A549 (cell line): ENCODE measurements around the gene ZNF134. TPM values are rescaled to one million over a fixed set of nuclear protein-coding genes. Genes with fewer than 3 reads are reported as not detected.

Source experiments
- ATAC-seq, 2 experiments: fragments of 200-7000 bp in 1 of 2; fragments of >200 bp in 1 of 2; cut with Nextera tagmentation in 1 of 2; cut with Tn5 transposase in 1 of 2; 3 replicates each; pipeline versions ENCODE4 v1.8.0 to v1.9.1; 2018 to 2020; ENCODE audit warnings: mild to moderate bottlenecking in 1 of 2, moderate library complexity in 1 of 2
- CTCF ChIA-PET: fragments of 300-600 bp; sonication (Branson Sonifier 250); formaldehyde crosslinking; extraction: SDS; loops from one replicate; lab custom pipeline; 2021; ENCODE audit warnings: antibody characterized with exemption, inconsistent platforms; lab: Yijun Ruan, JAX
- POLR2A ChIA-PET: fragments of 350-600 bp; formaldehyde crosslinking; extraction: SDS; loops from one replicate; lab custom pipeline; 2021; ENCODE audit warnings: antibody characterized with exemption, inconsistent platforms; lab: Yijun Ruan, JAX
- DNase-seq, 2 experiments: peaks; one replicate each; pipeline versions ENCODE4 v3.0.0 to v3.0.0-alpha.2; 2011 to 2016; ENCODE audit warnings: low read depth in 1 of 2, low spot score in 1 of 2
- FAIRE-seq: peaks from 2 replicates; lab custom pipeline; 2011; peaks lifted over from hg19 to GRCh38; lab: Jason Lieb, UNC
- H3K27ac ChIP-seq, 2 experiments: fragments of >200 bp; sonication (Bioruptor Twin); formaldehyde crosslinking; 3 replicates each; pipeline ENCODE4 v1.5.1; 2016 to 2017
- H3K4me1 ChIP-seq: fragments of >200 bp; sonication (Bioruptor Twin); formaldehyde crosslinking; 3 replicates; pipeline ENCODE4 v1.6.1; 2016
- H3K4me2 ChIP-seq: fragments of >200 bp; sonication (Bioruptor Twin); formaldehyde crosslinking; 3 replicates; pipeline ENCODE4 v1.6.1; 2016
- H3K4me3 ChIP-seq: fragments of >200 bp; sonication (Bioruptor Twin); formaldehyde crosslinking; 3 replicates; pipeline ENCODE4 v1.5.1; 2016
- H3K9me3 ChIP-seq: fragments of >200 bp; sonication (Bioruptor Twin); formaldehyde crosslinking; 3 replicates; pipeline ENCODE4 v1.6.1; 2016
- EHF ChIP-seq: fragments of 250-450 bp; sonication (Bioruptor Pico); IDR thresholded peaks from 2 replicates; pipeline ENCODE4 v1.5.0; 2020; ENCODE audit warnings: mild to moderate bottlenecking
- EP300 ChIP-seq, 2 experiments: fragments of >200 bp; sonication (Bioruptor Twin); formaldehyde crosslinking; IDR thresholded peaks; 2 replicates in 1 of 2; 3 replicates in 1 of 2; pipeline ENCODE4 v1.6.1; 2016 to 2017
- FOXS1 ChIP-seq: fragments of 250-450 bp; sonication (Bioruptor Pico); IDR thresholded peaks from 2 replicates; pipeline ENCODE4 v1.5.0; 2020; ENCODE audit warnings: mild to moderate bottlenecking, moderate library complexity
- JUNB ChIP-seq: fragments of >200 bp; sonication (Bioruptor Twin); formaldehyde crosslinking; IDR thresholded peaks from 2 replicates; pipeline ENCODE4 v1.6.1; 2016
- KDM1A ChIP-seq: fragments of 200-600 bp; sonication (generic); IDR thresholded peaks from 2 replicates; pipeline ENCODE4 v1.6.1; 2016; ENCODE audit warnings: low read depth, mild to moderate bottlenecking
- MAZ ChIP-seq: fragments of 150-350 bp; IDR thresholded peaks from 2 replicates; pipeline ENCODE4 v1.6.1; 2014; ENCODE audit warnings: antibody characterized with exemption, low read depth, low read length, borderline replicate concordance
- NFE2L2 ChIP-seq: fragments of 150-350 bp; conservative IDR thresholded peaks from 2 replicates; pipeline ENCODE4 v1.6.1; 2014; ENCODE audit warnings: low read length
- TFCP2L1 ChIP-seq: fragments of 250-450 bp; sonication (Bioruptor Pico); IDR thresholded peaks from 2 replicates; pipeline ENCODE4 v1.5.0; 2021; ENCODE audit warnings: mild to moderate bottlenecking
- ZC3H11A ChIP-seq: fragments of 450-650 bp; IDR thresholded peaks from 2 replicates; pipeline ENCODE4 v1.6.1; 2014; ENCODE audit warnings: antibody characterized with exemption, mild to moderate bottlenecking
- WGBS: methylation state at CpG from one replicate; pipeline ENCODE4 v1.1.6; 2017; ENCODE audit errors: missing lambda C conversion rate; 5-methylcytosine and 5-hydroxymethylcytosine counted together
- polyA plus RNA-seq, 4 experiments: library from polyadenylated mRNA; depleted of rRNA in 3 of 4; stranded (reverse); fragments of >200 nt; fragmentation: RNase III in 1 of 4; extraction: RNeasy Plus Mini Kit Qiagen cat#74134 plus additional on column Dnase treatment in 1 of 4; gene quantifications; 2 replicates in 3 of 4; 3 replicates in 1 of 4; pipeline ENCODE4 v1.2.3, GENCODE V29; 2011 to 2017

ZNF134 gene
- polyA plus RNA-seq, 2 of the 4 experiments (the other 2 are of a cell fraction) = 9.1 to 9.2 TPM

GRCh38 chr19:57672466-57672865 is 58.4 kb downstream of the ZNF134 start:
- CTCF ChIA-PET = interaction anchor here (0.6 to 3.1 kb wide), 5 partner anchors 9 to 183 kb away, joined by 3 to 8 read pairs (median 4); partner anchors contain the start of genes ZNF551 and ZNF587B
- no peak for DNase-seq
- H3K27ac ChIP-seq = no peak overlapping the region
- TF ChIP-seq JUNB (no peak), MAZ (no peak), NFE2L2 (no peak), EP300 (IDR thresholded peaks at IDR 0.05) (no peak), EHF (CRISPR knock-in tag) (no peak), KDM1A (no peak), ZC3H11A (no peak), TFCP2L1 (CRISPR knock-in tag) (no peak), FOXS1 (CRISPR knock-in tag) (no peak)
- TF ChIP-seq, all 56 proteins: peak for 0
- FAIRE-seq (no peak), ATAC-seq (no peak)
- H3K4me3 ChIP-seq = no peak overlapping the region
- H3K9me3 ChIP-seq = peaks cover 77% of the 10 kb centered on the region
- WGBS = 2% methylated on average over 4 of the region's 4 CpGs
- POLR2A ChIA-PET = no interaction called here
- no peak overlapping the region for H3K4me2 ChIP-seq
- no peaks in the 10 kb centered on the region for H3K4me1 ChIP-seq

Other genes starting within 250 kb of the ZNF134 start
- 9.6 and 11.3 TPM in 2 replicates for gene ZNF548, start 224.4 kb upstream of the ZNF134 start, polyA plus RNA-seq (2011; rRNA removed)
- 6.4 to 8.4 TPM (median 7.4 TPM) in 3 replicates for gene ZNF548, start 224.4 kb upstream of the ZNF134 start, polyA plus RNA-seq (2017; fragmentation: RNase III; extraction: RNeasy Plus Mini Kit Qiagen cat#74134 plus additional on column Dnase treatment)
- 6.4 and 6.8 TPM in 2 replicates for gene ZNF17, start 203.1 kb upstream of the ZNF134 start, polyA plus RNA-seq (2011; rRNA removed)
- gene ZNF17, start 203.1 kb upstream of the ZNF134 start, polyA plus RNA-seq (2017; fragmentation: RNase III; extraction: RNeasy Plus Mini Kit Qiagen cat#74134 plus additional on column Dnase treatment) = 3.8 to 4.1 TPM (median 4.0 TPM) in 3 replicates
- 25.2 and 30.9 TPM in 2 replicates for gene ZNF749, start 178.9 kb upstream of the ZNF134 start, polyA plus RNA-seq (2011; rRNA removed)
- 11.7 to 12.6 TPM (median 12.4 TPM) in 3 replicates for gene ZNF749, start 178.9 kb upstream of the ZNF134 start, polyA plus RNA-seq (2017; fragmentation: RNase III; extraction: RNeasy Plus Mini Kit Qiagen cat#74134 plus additional on column Dnase treatment)
- 0.19 and 0.30 TPM in 2 replicates for gene VN1R1, start 157.1 kb upstream of the ZNF134 start, polyA plus RNA-seq (2011; rRNA removed)
- 0.04 to 0.16 TPM (median 0.05 TPM) in 3 replicates for gene VN1R1, start 157.1 kb upstream of the ZNF134 start, polyA plus RNA-seq (2017; fragmentation: RNase III; extraction: RNeasy Plus Mini Kit Qiagen cat#74134 plus additional on column Dnase treatment)
- gene ZNF772, start 136.7 kb upstream of the ZNF134 start, polyA plus RNA-seq (2011; rRNA removed) = 3.2 and 3.6 TPM in 2 replicates
- gene ZNF772, start 136.7 kb upstream of the ZNF134 start, polyA plus RNA-seq (2017; fragmentation: RNase III; extraction: RNeasy Plus Mini Kit Qiagen cat#74134 plus additional on column Dnase treatment) = 2.0 to 2.3 TPM (median 2.3 TPM) in 3 replicates
- 11.8 and 12.1 TPM in 2 replicates for gene ZNF419, start 126.5 kb upstream of the ZNF134 start, polyA plus RNA-seq (2011; rRNA removed)
- 8.0 to 9.0 TPM (median 8.2 TPM) in 3 replicates for gene ZNF419, start 126.5 kb upstream of the ZNF134 start, polyA plus RNA-seq (2017; fragmentation: RNase III; extraction: RNeasy Plus Mini Kit Qiagen cat#74134 plus additional on column Dnase treatment)
- 8.4 and 9.2 TPM in 2 replicates for gene ZNF773, start 114.3 kb upstream of the ZNF134 start, polyA plus RNA-seq (2011; rRNA removed)
- 6.0 to 6.4 TPM (median 6.1 TPM) in 3 replicates for gene ZNF773, start 114.3 kb upstream of the ZNF134 start, polyA plus RNA-seq (2017; fragmentation: RNase III; extraction: RNeasy Plus Mini Kit Qiagen cat#74134 plus additional on column Dnase treatment)
- 3.7 and 3.9 TPM in 2 replicates for gene ZNF549, start 86.9 kb upstream of the ZNF134 start, polyA plus RNA-seq (2011; rRNA removed)
- 1.7 to 1.8 TPM (median 1.8 TPM) in 3 replicates for gene ZNF549, start 86.9 kb upstream of the ZNF134 start, polyA plus RNA-seq (2017; fragmentation: RNase III; extraction: RNeasy Plus Mini Kit Qiagen cat#74134 plus additional on column Dnase treatment)
- gene ZNF550, start 54.4 kb upstream of the ZNF134 start, polyA plus RNA-seq (2011; rRNA removed) = 8.7 and 9.2 TPM in 2 replicates
- 4.7 to 5.3 TPM (median 5.2 TPM) in 3 replicates for gene ZNF550, start 54.4 kb upstream of the ZNF134 start, polyA plus RNA-seq (2017; fragmentation: RNase III; extraction: RNeasy Plus Mini Kit Qiagen cat#74134 plus additional on column Dnase treatment)
- 4.7 and 4.8 TPM in 2 replicates for gene ZNF416, start 35.3 kb upstream of the ZNF134 start, polyA plus RNA-seq (2011; rRNA removed)
- gene ZNF416, start 35.3 kb upstream of the ZNF134 start, polyA plus RNA-seq (2017; fragmentation: RNase III; extraction: RNeasy Plus Mini Kit Qiagen cat#74134 plus additional on column Dnase treatment) = 2.8 to 3.5 TPM (median 2.9 TPM) in 3 replicates
- gene ZIK1, start 30.1 kb upstream of the ZNF134 start, polyA plus RNA-seq (2011; rRNA removed) = not detected in 2 replicates
- 0.03 TPM in 1 of 3 replicates, not detected in the others for gene ZIK1, start 30.1 kb upstream of the ZNF134 start, polyA plus RNA-seq (2017; fragmentation: RNase III; extraction: RNeasy Plus Mini Kit Qiagen cat#74134 plus additional on column Dnase treatment)
- gene ZNF530, start 14.4 kb upstream of the ZNF134 start, polyA plus RNA-seq (2011; rRNA removed) = 4.9 and 5.9 TPM in 2 replicates
- 4.9 to 6.3 TPM (median 6.3 TPM) in 3 replicates for gene ZNF530, start 14.4 kb upstream of the ZNF134 start, polyA plus RNA-seq (2017; fragmentation: RNase III; extraction: RNeasy Plus Mini Kit Qiagen cat#74134 plus additional on column Dnase treatment)
- gene ZNF211, start 18.9 kb downstream of the ZNF134 start, polyA plus RNA-seq (2011; rRNA removed) = 11.6 and 15.8 TPM in 2 replicates
- 6.9 to 7.7 TPM (median 7.5 TPM) in 3 replicates for gene ZNF211, start 18.9 kb downstream of the ZNF134 start, polyA plus RNA-seq (2017; fragmentation: RNase III; extraction: RNeasy Plus Mini Kit Qiagen cat#74134 plus additional on column Dnase treatment)
- 0.04 TPM in 1 of 2 replicates, not detected in the other for gene ZSCAN4, start 54.7 kb downstream of the ZNF134 start, polyA plus RNA-seq (2011; rRNA removed)
- gene ZSCAN4, start 54.7 kb downstream of the ZNF134 start, polyA plus RNA-seq (2017; fragmentation: RNase III; extraction: RNeasy Plus Mini Kit Qiagen cat#74134 plus additional on column Dnase treatment) = not detected in 3 replicates
- gene ZNF551, start 67.7 kb downstream of the ZNF134 start, polyA plus RNA-seq (2011; rRNA removed) = 8.2 and 8.4 TPM in 2 replicates
- 4.2 to 6.0 TPM (median 4.3 TPM) in 3 replicates for gene ZNF551, start 67.7 kb downstream of the ZNF134 start, polyA plus RNA-seq (2017; fragmentation: RNase III; extraction: RNeasy Plus Mini Kit Qiagen cat#74134 plus additional on column Dnase treatment)
- gene ZNF154, start 95.0 kb downstream of the ZNF134 start, polyA plus RNA-seq (2011; rRNA removed) = not detected in 2 replicates
- not detected in 3 replicates for gene ZNF154, start 95.0 kb downstream of the ZNF134 start, polyA plus RNA-seq (2017; fragmentation: RNase III; extraction: RNeasy Plus Mini Kit Qiagen cat#74134 plus additional on column Dnase treatment)
- gene ZNF671, start 113.4 kb downstream of the ZNF134 start, polyA plus RNA-seq (2011; rRNA removed) = 1.4 and 1.5 TPM in 2 replicates
- gene ZNF671, start 113.4 kb downstream of the ZNF134 start, polyA plus RNA-seq (2017; fragmentation: RNase III; extraction: RNeasy Plus Mini Kit Qiagen cat#74134 plus additional on column Dnase treatment) = 0.85 to 1.1 TPM (median 1.0 TPM) in 3 replicates
- gene ZNF776, start 132.6 kb downstream of the ZNF134 start, polyA plus RNA-seq (2011; rRNA removed) = 9.3 and 10.5 TPM in 2 replicates
- gene ZNF776, start 132.6 kb downstream of the ZNF134 start, polyA plus RNA-seq (2017; fragmentation: RNase III; extraction: RNeasy Plus Mini Kit Qiagen cat#74134 plus additional on column Dnase treatment) = 5.3 to 7.0 TPM (median 6.1 TPM) in 3 replicates
- 8.1 and 8.2 TPM in 2 replicates for gene ZNF586, start 155.4 kb downstream of the ZNF134 start, polyA plus RNA-seq (2011; rRNA removed)
- 7.1 to 8.5 TPM (median 7.3 TPM) in 3 replicates for gene ZNF586, start 155.4 kb downstream of the ZNF134 start, polyA plus RNA-seq (2017; fragmentation: RNase III; extraction: RNeasy Plus Mini Kit Qiagen cat#74134 plus additional on column Dnase treatment)
- gene ZNF552, start 200.7 kb downstream of the ZNF134 start, polyA plus RNA-seq (2011; rRNA removed) = 5.7 and 5.8 TPM in 2 replicates
- 6.0 to 7.2 TPM (median 6.5 TPM) in 3 replicates for gene ZNF552, start 200.7 kb downstream of the ZNF134 start, polyA plus RNA-seq (2017; fragmentation: RNase III; extraction: RNeasy Plus Mini Kit Qiagen cat#74134 plus additional on column Dnase treatment)
- 14.2 and 14.9 TPM in 2 replicates for gene ZNF587B, start 216.1 kb downstream of the ZNF134 start, polyA plus RNA-seq (2011; rRNA removed)
- gene ZNF587B, start 216.1 kb downstream of the ZNF134 start, polyA plus RNA-seq (2017; fragmentation: RNase III; extraction: RNeasy Plus Mini Kit Qiagen cat#74134 plus additional on column Dnase treatment) = 13.2 to 15.8 TPM (median 14.1 TPM) in 3 replicates
- 12.1 and 17.2 TPM in 2 replicates for gene ZNF587, start 235.6 kb downstream of the ZNF134 start, polyA plus RNA-seq (2011; rRNA removed)
- gene ZNF587, start 235.6 kb downstream of the ZNF134 start, polyA plus RNA-seq (2017; fragmentation: RNase III; extraction: RNeasy Plus Mini Kit Qiagen cat#74134 plus additional on column Dnase treatment) = 10.2 to 11.2 TPM (median 10.7 TPM) in 3 replicates